PC-3 (cell line): ENCODE data around the gene TAOK3.

Experiments
- EZH2 ChIP-seq: fragments of 300-600 bp; sonication (generic); IDR thresholded peaks from one replicate; pipeline ENCODE4 v1.6.1; 2017; ENCODE audit warnings: antibody characterized with exemption, mild to moderate bottlenecking, low read length; ENCODE audit not compliant: unreplicated experiment
- EZH2phosphoT487 ChIP-seq: fragments of 300-600 bp; sonication (generic); IDR thresholded peaks from 2 replicates; pipeline ENCODE4 v1.6.1; 2018; ENCODE audit warnings: mild to moderate bottlenecking, antibody characterized with exemption, low read length, borderline replicate concordance
- TF ChIP-seq, protein P1 (sequence below): fragments of 300-600 bp; sonication (generic); conservative IDR thresholded peaks from 2 replicates; pipeline ENCODE4 v1.5.1; 2017; ENCODE audit warnings: antibody characterized with exemption, low read depth, mild to moderate bottlenecking, low read length

GRCh38 chr12:118193958-118194357 is 178.7 kb downstream of the TAOK3 start:
- TF ChIP-seq EZH2, result no peak
- TF ChIP-seq, protein P1, sequence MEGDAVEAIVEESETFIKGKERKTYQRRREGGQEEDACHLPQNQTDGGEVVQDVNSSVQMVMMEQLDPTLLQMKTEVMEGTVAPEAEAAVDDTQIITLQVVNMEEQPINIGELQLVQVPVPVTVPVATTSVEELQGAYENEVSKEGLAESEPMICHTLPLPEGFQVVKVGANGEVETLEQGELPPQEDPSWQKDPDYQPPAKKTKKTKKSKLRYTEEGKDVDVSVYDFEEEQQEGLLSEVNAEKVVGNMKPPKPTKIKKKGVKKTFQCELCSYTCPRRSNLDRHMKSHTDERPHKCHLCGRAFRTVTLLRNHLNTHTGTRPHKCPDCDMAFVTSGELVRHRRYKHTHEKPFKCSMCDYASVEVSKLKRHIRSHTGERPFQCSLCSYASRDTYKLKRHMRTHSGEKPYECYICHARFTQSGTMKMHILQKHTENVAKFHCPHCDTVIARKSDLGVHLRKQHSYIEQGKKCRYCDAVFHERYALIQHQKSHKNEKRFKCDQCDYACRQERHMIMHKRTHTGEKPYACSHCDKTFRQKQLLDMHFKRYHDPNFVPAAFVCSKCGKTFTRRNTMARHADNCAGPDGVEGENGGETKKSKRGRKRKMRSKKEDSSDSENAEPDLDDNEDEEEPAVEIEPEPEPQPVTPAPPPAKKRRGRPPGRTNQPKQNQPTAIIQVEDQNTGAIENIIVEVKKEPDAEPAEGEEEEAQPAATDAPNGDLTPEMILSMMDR, result no peak
- TF ChIP-seq EZH2phosphoT487, result no peak
